SK-N-MC (cell line): ENCODE results near the gene CRACR2A.

Experiments used
- EZH2 ChIP-seq: fragments of 200-600 bp; sonication (generic); IDR thresholded peaks from one replicate; pipeline ENCODE4 v1.6.1; 2017; ENCODE audit warnings: antibody characterized with exemption
- POLR2AphosphoS5 ChIP-seq: IDR thresholded peaks from 2 replicates; pipeline ENCODE4 v1.6.1; 2012; ENCODE audit warnings: mild to moderate bottlenecking, low read depth, low read length, borderline replicate concordance

DNA sequence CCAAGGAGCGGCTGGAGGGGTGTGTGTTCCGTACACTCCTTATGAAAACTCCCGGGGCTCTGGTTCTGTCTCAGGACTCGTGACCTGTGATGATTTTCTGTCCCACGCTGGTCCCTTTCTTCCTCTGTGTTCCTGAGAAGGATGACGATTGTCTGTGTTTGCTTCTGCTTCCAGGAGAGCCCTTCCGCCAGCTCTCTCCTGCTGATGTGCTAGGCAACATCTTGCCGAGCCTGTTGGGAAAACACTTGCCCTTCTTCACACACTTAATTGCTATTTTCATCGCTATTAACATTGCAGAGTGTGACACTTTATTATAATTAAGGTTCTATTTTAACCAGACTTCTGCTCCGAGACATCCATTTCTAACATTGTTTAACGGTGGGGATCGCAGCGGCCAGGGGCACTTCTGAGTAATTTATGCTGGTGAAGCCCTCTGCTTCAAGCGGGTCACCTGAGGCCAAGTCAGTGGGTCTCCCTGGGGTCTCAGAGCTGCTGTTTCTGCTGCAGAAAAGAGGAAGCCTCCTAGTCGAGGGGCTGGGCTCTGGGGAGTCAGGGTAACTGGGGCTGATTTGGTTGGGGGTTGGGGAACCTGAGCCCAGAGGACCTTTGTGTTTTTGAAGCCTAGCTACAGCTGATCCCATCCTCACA is 173.3 kb downstream of the CRACR2A start:
- TF ChIP-seq POLR2AphosphoS5 (no peak), EZH2 (no peak)
